Fibroblast of lung (primary cell): ENCODE measurements around the gene METTL23.

Source experiments
- EZH2 ChIP-seq: IDR thresholded peaks from 2 replicates; pipeline ENCODE4 v1.5.1; 2012; ENCODE audit warnings: low read length, control low read depth, mild to moderate bottlenecking; ENCODE audit errors: missing control alignments
- TF ChIP-seq, protein P1 (sequence below), 2 donors: IDR thresholded peaks in 1 of 2; conservative IDR thresholded peaks in 1 of 2; 1 replicate in 1 of 2; 2 replicates in 1 of 2; pipeline ENCODE4 v1.5.1; 2011 to 2012; ENCODE audit warnings: low read length in 2 of 2, control low read depth in 1 of 2, inconsistent platforms in 1 of 2, low read depth in 1 of 2, mild to moderate bottlenecking in 1 of 2

DNA sequence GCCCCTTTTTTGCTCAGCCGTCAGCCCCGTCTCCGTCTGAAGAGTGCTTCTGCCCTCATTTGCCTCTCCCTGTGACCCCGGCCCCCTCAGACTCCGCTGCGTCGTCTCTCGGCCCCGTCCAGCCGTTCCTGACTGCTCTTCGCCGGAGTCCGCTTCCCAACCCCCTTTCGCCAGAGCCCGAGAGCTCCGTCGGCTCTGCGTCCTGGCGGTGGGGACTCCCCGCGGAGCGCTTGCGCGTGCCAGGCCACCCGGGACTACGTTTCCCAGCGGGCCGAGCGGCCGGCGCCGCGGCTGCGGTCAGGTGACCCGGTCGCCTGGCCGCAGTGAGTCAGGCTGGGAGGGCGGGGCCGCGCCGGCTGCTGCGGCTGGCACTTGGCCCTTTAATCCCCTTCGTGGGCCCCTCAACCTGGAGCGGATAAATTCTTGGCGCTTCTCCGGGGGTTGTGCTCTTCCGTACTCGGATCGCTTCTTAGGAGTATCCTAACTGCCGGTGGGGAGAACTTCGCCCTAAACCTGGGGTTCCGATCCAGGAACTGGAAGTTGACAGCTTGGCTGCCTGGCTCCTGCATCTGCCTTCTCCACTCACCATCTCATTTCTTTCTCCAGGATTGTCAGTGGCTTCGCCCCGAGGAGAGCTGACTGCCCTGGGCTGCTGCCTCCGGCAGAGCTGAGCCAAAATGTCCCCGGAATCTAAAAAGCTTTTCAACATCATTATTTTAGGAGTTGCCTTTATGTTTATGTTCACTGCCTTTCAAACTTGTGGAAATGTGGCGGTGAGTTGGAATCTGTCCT is 11.2 kb downstream of the METTL23 start, which contains the start of gene MFSD11:
- TF ChIP-seq, protein P1, sequence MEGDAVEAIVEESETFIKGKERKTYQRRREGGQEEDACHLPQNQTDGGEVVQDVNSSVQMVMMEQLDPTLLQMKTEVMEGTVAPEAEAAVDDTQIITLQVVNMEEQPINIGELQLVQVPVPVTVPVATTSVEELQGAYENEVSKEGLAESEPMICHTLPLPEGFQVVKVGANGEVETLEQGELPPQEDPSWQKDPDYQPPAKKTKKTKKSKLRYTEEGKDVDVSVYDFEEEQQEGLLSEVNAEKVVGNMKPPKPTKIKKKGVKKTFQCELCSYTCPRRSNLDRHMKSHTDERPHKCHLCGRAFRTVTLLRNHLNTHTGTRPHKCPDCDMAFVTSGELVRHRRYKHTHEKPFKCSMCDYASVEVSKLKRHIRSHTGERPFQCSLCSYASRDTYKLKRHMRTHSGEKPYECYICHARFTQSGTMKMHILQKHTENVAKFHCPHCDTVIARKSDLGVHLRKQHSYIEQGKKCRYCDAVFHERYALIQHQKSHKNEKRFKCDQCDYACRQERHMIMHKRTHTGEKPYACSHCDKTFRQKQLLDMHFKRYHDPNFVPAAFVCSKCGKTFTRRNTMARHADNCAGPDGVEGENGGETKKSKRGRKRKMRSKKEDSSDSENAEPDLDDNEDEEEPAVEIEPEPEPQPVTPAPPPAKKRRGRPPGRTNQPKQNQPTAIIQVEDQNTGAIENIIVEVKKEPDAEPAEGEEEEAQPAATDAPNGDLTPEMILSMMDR (conservative IDR thresholded peaks at IDR 0.05 in 1 of 2, IDR thresholded peaks at IDR 0.05 in 1 of 2; ENCODE audit: low read depth in 1 of 2, low read length in 2 of 2): no peak
- TF ChIP-seq EZH2: no peak
